ENCODE data around the gene SMC3. TPM values are rescaled to one million over a fixed set of nuclear protein-coding genes. Genes with fewer than 3 reads are reported as not detected.

The SMC3 gene
- total RNA-seq, 1 experiment from 2014 or later, result 42.3 TPM

GRCh38 chr10:110625356-110625894 is 57.9 kb downstream of the SMC3 start:
- no peaks in the 10 kb centered on the region for H3K9me3 ChIP-seq (ENCODE audit: low read length)
- no peaks in the 10 kb centered on the region for H3K9me2 ChIP-seq (replicated peaks; ENCODE audit: insufficient read depth, low read length)
- no peak for DNase-seq
- H3K9ac ChIP-seq (ENCODE audit: low read length), result no peak overlapping the region
- H3K27me3 ChIP-seq (ENCODE audit: low read length), result no peaks in the 10 kb centered on the region
- H3K4me1 ChIP-seq (ENCODE audit: low read length), result no peaks in the 10 kb centered on the region
- H2AFZ ChIP-seq (ENCODE audit: low read length), result no peak overlapping the region
- no peaks in the 10 kb centered on the region for H3K36me3 ChIP-seq (ENCODE audit: insufficient read depth, low read length)
- no peaks in the 10 kb centered on the region for H4K20me1 ChIP-seq (ENCODE audit: insufficient read depth, low read depth, low read length)
- no peak overlapping the region for H3K4me2 ChIP-seq (ENCODE audit: low read depth, low read length, poor library complexity, severe bottlenecking)
- no peak overlapping the region for H3K4me3 ChIP-seq (ENCODE audit: low read length)
- H3K27ac ChIP-seq (ENCODE audit: low read length), result no peak overlapping the region
- H3K79me2 ChIP-seq (ENCODE audit: low read length), result no peaks in the 10 kb centered on the region

- Histone ChIP-seq H3K36me3 (ENCODE audit: insufficient read depth, low read length) (no peaks in the 10 kb centered on the region), H4K20me1 (ENCODE audit: insufficient read depth, low read depth, low read length) (no peaks in the 10 kb centered on the region), H2AFZ (ENCODE audit: low read length) (no peak overlapping the region), H3K9ac (ENCODE audit: low read length) (no peak overlapping the region), H3K79me2 (ENCODE audit: low read length) (no peaks in the 10 kb centered on the region), H3K9me3 (ENCODE audit: low read length) (no peaks in the 10 kb centered on the region), H3K27me3 (ENCODE audit: low read length) (no peaks in the 10 kb centered on the region), H3K27ac (ENCODE audit: low read length) (no peak overlapping the region), H3K4me2 (ENCODE audit: low read depth, low read length, poor library complexity, severe bottlenecking) (no peak overlapping the region), H3K9me2 (replicated peaks; ENCODE audit: insufficient read depth, low read length) (no peaks in the 10 kb centered on the region), H3K4me3 (ENCODE audit: low read length) (no peak overlapping the region), H3K4me1 (ENCODE audit: low read length) (no peaks in the 10 kb centered on the region)
- DNase-seq, result no peak
These were observed 58.7 kb downstream of the SMC3 start for GRCh38 chr10:110625951-110626855.

- no peak overlapping the region for H3K4me2 ChIP-seq (ENCODE audit: low read depth, low read length, poor library complexity, severe bottlenecking)
- no peak overlapping the region for H3K27ac ChIP-seq (ENCODE audit: low read length)
- no peaks in the 10 kb centered on the region for H3K9me3 ChIP-seq (ENCODE audit: low read length)
- H3K9ac ChIP-seq (ENCODE audit: low read length), result no peak overlapping the region
- H2AFZ ChIP-seq (ENCODE audit: low read length), result no peak overlapping the region
- H3K4me3 ChIP-seq (ENCODE audit: low read length), result no peak overlapping the region
- H3K36me3 ChIP-seq (ENCODE audit: insufficient read depth, low read length), result no peaks in the 10 kb centered on the region
- no peaks in the 10 kb centered on the region for H3K4me1 ChIP-seq (ENCODE audit: low read length)
- no peak for DNase-seq
- H3K27me3 ChIP-seq (ENCODE audit: low read length), result no peaks in the 10 kb centered on the region
- H3K9me2 ChIP-seq (replicated peaks; ENCODE audit: insufficient read depth, low read length), result no peaks in the 10 kb centered on the region
- H4K20me1 ChIP-seq (ENCODE audit: insufficient read depth, low read depth, low read length), result no peaks in the 10 kb centered on the region
- H3K79me2 ChIP-seq (ENCODE audit: low read length), result no peaks in the 10 kb centered on the region
These were observed 60.7 kb downstream of the SMC3 start for GRCh38 chr10:110628161-110628560.

- H3K36me3 ChIP-seq (ENCODE audit: insufficient read depth, low read length), result no peaks in the 10 kb centered on the region
- H3K9ac ChIP-seq (ENCODE audit: low read length), result no peak overlapping the region
- no peaks in the 10 kb centered on the region for H3K27me3 ChIP-seq (ENCODE audit: low read length)
- no peaks in the 10 kb centered on the region for H4K20me1 ChIP-seq (ENCODE audit: insufficient read depth, low read depth, low read length)
- H3K9me3 ChIP-seq (ENCODE audit: low read length), result no peaks in the 10 kb centered on the region
- H3K27ac ChIP-seq (ENCODE audit: low read length), result no peak overlapping the region
- no peak for DNase-seq
- H2AFZ ChIP-seq (ENCODE audit: low read length), result no peak overlapping the region
- no peaks in the 10 kb centered on the region for H3K4me1 ChIP-seq (ENCODE audit: low read length)
- no peak overlapping the region for H3K4me2 ChIP-seq (ENCODE audit: low read depth, low read length, poor library complexity, severe bottlenecking)
- H3K9me2 ChIP-seq (replicated peaks; ENCODE audit: insufficient read depth, low read length), result no peaks in the 10 kb centered on the region
- H3K79me2 ChIP-seq (ENCODE audit: low read length), result no peaks in the 10 kb centered on the region
- H3K4me3 ChIP-seq (ENCODE audit: low read length), result no peak overlapping the region
These were observed 62.2 kb downstream of the SMC3 start for GRCh38 chr10:110629680-110630191.

GRCh38 chr10:110631934-110632333 is 64.4 kb downstream of the SMC3 start:
- Histone ChIP-seq H3K9ac (ENCODE audit: low read length) (no peak overlapping the region), H3K36me3 (ENCODE audit: insufficient read depth, low read length) (no peaks in the 10 kb centered on the region), H2AFZ (ENCODE audit: low read length) (no peak overlapping the region), H3K4me3 (ENCODE audit: low read length) (no peak overlapping the region), H3K4me2 (ENCODE audit: low read depth, low read length, poor library complexity, severe bottlenecking) (no peak overlapping the region), H3K9me2 (replicated peaks; ENCODE audit: insufficient read depth, low read length) (no peaks in the 10 kb centered on the region), H3K27ac (ENCODE audit: low read length) (no peak overlapping the region), H3K9me3 (ENCODE audit: low read length) (no peaks in the 10 kb centered on the region), H3K27me3 (ENCODE audit: low read length) (no peaks in the 10 kb centered on the region), H4K20me1 (ENCODE audit: insufficient read depth, low read depth, low read length) (no peaks in the 10 kb centered on the region), H3K79me2 (ENCODE audit: low read length) (no peaks in the 10 kb centered on the region), H3K4me1 (ENCODE audit: low read length) (no peaks in the 10 kb centered on the region)
- no peak for DNase-seq

GRCh38 chr10:110632591-110633215 is 65.2 kb downstream of the SMC3 start:
- Histone ChIP-seq H4K20me1 (ENCODE audit: insufficient read depth, low read depth, low read length) (no peaks in the 10 kb centered on the region), H3K27ac (ENCODE audit: low read length) (no peak overlapping the region), H3K9me3 (ENCODE audit: low read length) (no peaks in the 10 kb centered on the region), H3K9ac (ENCODE audit: low read length) (no peak overlapping the region), H2AFZ (ENCODE audit: low read length) (no peak overlapping the region), H3K4me2 (ENCODE audit: low read depth, low read length, poor library complexity, severe bottlenecking) (no peak overlapping the region), H3K36me3 (ENCODE audit: insufficient read depth, low read length) (no peaks in the 10 kb centered on the region), H3K79me2 (ENCODE audit: low read length) (no peaks in the 10 kb centered on the region), H3K9me2 (replicated peaks; ENCODE audit: insufficient read depth, low read length) (no peaks in the 10 kb centered on the region), H3K27me3 (ENCODE audit: low read length) (no peaks in the 10 kb centered on the region), H3K4me1 (ENCODE audit: low read length) (no peaks in the 10 kb centered on the region), H3K4me3 (ENCODE audit: low read length) (no peak overlapping the region)
- no peak for DNase-seq

- H3K9ac ChIP-seq (ENCODE audit: low read length), result no peak overlapping the region
- no peaks in the 10 kb centered on the region for H3K27me3 ChIP-seq (ENCODE audit: low read length)
- no peak overlapping the region for H3K4me2 ChIP-seq (ENCODE audit: low read depth, low read length, poor library complexity, severe bottlenecking)
- H3K27ac ChIP-seq (ENCODE audit: low read length), result no peak overlapping the region
- H2AFZ ChIP-seq (ENCODE audit: low read length), result no peak overlapping the region
- H3K9me2 ChIP-seq (replicated peaks; ENCODE audit: insufficient read depth, low read length), result no peaks in the 10 kb centered on the region
- DNase-seq, result no peak
- H3K4me1 ChIP-seq (ENCODE audit: low read length), result no peaks in the 10 kb centered on the region
- no peaks in the 10 kb centered on the region for H3K9me3 ChIP-seq (ENCODE audit: low read length)
- H3K4me3 ChIP-seq (ENCODE audit: low read length), result no peak overlapping the region
- no peaks in the 10 kb centered on the region for H3K79me2 ChIP-seq (ENCODE audit: low read length)
- no peaks in the 10 kb centered on the region for H4K20me1 ChIP-seq (ENCODE audit: insufficient read depth, low read depth, low read length)
- no peaks in the 10 kb centered on the region for H3K36me3 ChIP-seq (ENCODE audit: insufficient read depth, low read length)
These were observed 67.2 kb downstream of the SMC3 start for GRCh38 chr10:110634527-110635209.

GRCh38 chr10:110636572-110636931 is 69.1 kb downstream of the SMC3 start:
- H3K4me3 ChIP-seq (ENCODE audit: low read length), result no peak overlapping the region
- no peaks in the 10 kb centered on the region for H3K4me1 ChIP-seq (ENCODE audit: low read length)
- no peaks in the 10 kb centered on the region for H3K36me3 ChIP-seq (ENCODE audit: insufficient read depth, low read length)
- no peak overlapping the region for H3K9ac ChIP-seq (ENCODE audit: low read length)
- no peak overlapping the region for H3K4me2 ChIP-seq (ENCODE audit: low read depth, low read length, poor library complexity, severe bottlenecking)
- no peak overlapping the region for H2AFZ ChIP-seq (ENCODE audit: low read length)
- no peak overlapping the region for H3K27ac ChIP-seq (ENCODE audit: low read length)
- H3K79me2 ChIP-seq (ENCODE audit: low read length), result no peaks in the 10 kb centered on the region
- H4K20me1 ChIP-seq (ENCODE audit: insufficient read depth, low read depth, low read length), result no peaks in the 10 kb centered on the region
- no peaks in the 10 kb centered on the region for H3K27me3 ChIP-seq (ENCODE audit: low read length)
- H3K9me2 ChIP-seq (replicated peaks; ENCODE audit: insufficient read depth, low read length), result no peaks in the 10 kb centered on the region
- no peaks in the 10 kb centered on the region for H3K9me3 ChIP-seq (ENCODE audit: low read length)
- DNase-seq, result no peak
